Type B pancreatic cell (in vitro differentiated cells): Measurements from ENCODE around the gene MLLT6. TPM values are rescaled to one million over a fixed set of nuclear protein-coding genes. Genes with fewer than 3 reads are reported as not detected.
A peak's percentile ranks its signal among the peaks of the same experiment; 100 is the strongest.

Source experiments
- DNase-seq: peaks from one replicate; pipeline ENCODE4 v3.0.0; 2021; ENCODE audit warnings: mixed read lengths; ENCODE audit not compliant: unreplicated experiment; ENCODE audit errors: extremely low spot score
- H3K27ac Mint-ChIP-seq: 2 replicates; pipeline ENCODE4 v1.8.0; 2021; ENCODE audit warnings: mild to moderate bottlenecking, mixed read lengths
- H3K27me3 Mint-ChIP-seq: 2 replicates; pipeline ENCODE4 v1.8.0; 2021; ENCODE audit warnings: mixed read lengths
- H3K36me3 Mint-ChIP-seq: 2 replicates; pipeline ENCODE4 v1.8.0; 2021; ENCODE audit warnings: mixed read lengths
- H3K4me1 Mint-ChIP-seq: one replicate; pipeline ENCODE4 v1.8.0; 2021; ENCODE audit warnings: mixed read lengths; ENCODE audit not compliant: unreplicated experiment
- H3K4me3 Mint-ChIP-seq: 2 replicates; pipeline ENCODE4 v1.8.0; 2021; ENCODE audit warnings: mild to moderate bottlenecking, mixed read lengths
- H3K9me3 Mint-ChIP-seq: 2 replicates; pipeline ENCODE4 v1.8.0; 2021; ENCODE audit warnings: mixed read lengths
- total RNA-seq: library from RNA; stranded (reverse); gene quantifications from 2 replicates; pipeline ENCODE4 v1.2.1, GENCODE V29; 2021; ENCODE audit warnings: low replicate concordance
- TF ChIP-seq, protein P1 (sequence below): fragments of 200-600 bp; sonication (generic); conservative IDR thresholded peaks from 2 replicates; pipeline ENCODE4 v1.5.0; 2021; ENCODE audit warnings: antibody characterized with exemption, mild to moderate bottlenecking

The MLLT6 gene
- total RNA-seq, 1 donor from 2014 or later = 130 TPM

DNA sequence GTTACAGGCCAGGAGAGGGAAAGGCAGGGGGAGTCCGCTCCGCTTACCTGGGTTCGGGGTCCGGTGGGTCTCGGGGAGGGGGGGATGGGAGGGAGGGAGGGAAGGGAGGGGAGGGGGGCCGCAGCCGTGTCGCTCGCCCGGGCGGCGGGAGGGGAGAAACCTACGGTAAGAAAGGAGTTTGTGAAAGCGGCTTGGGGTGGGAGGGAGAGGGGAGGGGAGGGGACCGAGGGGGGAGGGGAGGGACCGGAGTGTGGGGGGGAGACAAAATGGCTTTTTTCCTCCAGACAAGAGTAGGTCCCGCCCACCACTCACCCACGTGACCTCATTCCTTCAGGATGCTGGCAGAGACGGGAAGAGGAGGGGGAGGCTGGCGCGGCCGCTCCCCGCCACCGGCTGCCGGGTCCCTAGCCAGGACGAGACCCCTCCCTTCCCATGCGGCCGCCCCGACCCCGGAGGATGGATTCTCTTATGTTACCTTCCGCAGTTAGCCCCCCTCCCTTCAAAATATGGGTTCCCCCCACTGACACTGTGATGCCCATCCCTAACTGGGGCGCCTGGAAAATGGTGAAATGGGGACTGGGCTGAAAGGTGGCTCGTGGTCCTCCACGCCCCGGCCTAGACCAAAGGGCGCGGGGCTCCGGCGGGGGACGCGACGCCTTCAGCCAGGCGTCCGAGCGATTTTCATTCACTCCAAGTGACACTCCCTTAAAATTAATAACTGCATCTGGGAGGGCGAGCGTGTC is 43.2 kb downstream of the MLLT6 start, which contains the start of gene PCGF2:
Gene PCGF2 (minus strand): TSS at position 188 of the 743 bp plus-strand sequence. CDS start 7,934 bp downstream, outside the sequence.
- DNase-seq = peak; percentile 91
- TF ChIP-seq, protein P1, sequence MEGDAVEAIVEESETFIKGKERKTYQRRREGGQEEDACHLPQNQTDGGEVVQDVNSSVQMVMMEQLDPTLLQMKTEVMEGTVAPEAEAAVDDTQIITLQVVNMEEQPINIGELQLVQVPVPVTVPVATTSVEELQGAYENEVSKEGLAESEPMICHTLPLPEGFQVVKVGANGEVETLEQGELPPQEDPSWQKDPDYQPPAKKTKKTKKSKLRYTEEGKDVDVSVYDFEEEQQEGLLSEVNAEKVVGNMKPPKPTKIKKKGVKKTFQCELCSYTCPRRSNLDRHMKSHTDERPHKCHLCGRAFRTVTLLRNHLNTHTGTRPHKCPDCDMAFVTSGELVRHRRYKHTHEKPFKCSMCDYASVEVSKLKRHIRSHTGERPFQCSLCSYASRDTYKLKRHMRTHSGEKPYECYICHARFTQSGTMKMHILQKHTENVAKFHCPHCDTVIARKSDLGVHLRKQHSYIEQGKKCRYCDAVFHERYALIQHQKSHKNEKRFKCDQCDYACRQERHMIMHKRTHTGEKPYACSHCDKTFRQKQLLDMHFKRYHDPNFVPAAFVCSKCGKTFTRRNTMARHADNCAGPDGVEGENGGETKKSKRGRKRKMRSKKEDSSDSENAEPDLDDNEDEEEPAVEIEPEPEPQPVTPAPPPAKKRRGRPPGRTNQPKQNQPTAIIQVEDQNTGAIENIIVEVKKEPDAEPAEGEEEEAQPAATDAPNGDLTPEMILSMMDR = no peak
- H3K4me3 Mint-ChIP-seq = peak within 1 kb of the TSS; percentile 99
- H3K4me1 Mint-ChIP-seq = peaks cover 41% of the 10 kb centered on the region
- H3K27ac Mint-ChIP-seq = peak within 1 kb of the TSS; percentile 56
- H3K27me3 Mint-ChIP-seq = peaks cover 13% of the 10 kb centered on the region
- no peaks in the 10 kb centered on the region for H3K9me3 Mint-ChIP-seq
- peaks cover 6% of the 10 kb centered on the region for H3K36me3 Mint-ChIP-seq

DNA sequence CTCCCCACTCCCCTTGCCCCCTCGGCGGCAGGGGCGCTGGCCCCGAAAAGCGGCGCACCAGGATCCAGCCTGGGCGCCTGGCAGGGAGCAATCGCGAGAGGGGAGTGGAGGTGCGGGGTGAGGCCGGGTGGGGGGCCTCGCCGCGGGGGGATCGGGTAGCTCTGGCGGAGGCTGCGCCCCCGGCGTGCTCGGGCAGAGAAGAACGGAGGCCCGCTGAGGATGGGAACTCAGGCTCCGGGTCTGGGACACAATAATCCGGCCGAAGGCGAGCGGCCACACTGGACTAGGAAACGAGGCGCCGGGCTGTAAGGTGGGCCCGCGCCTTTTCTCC is 43.8 kb downstream of the MLLT6 start:
- Mint-ChIP-seq H3K4me1 (peaks cover 40% of the 10 kb centered on the region), H3K36me3 (peaks cover 9% of the 10 kb centered on the region), H3K27me3 (peaks cover 13% of the 10 kb centered on the region), H3K9me3 (no peaks in the 10 kb centered on the region), H3K27ac (no peak overlapping the region), H3K4me3 (peak overlapping the region; percentile 99)
- TF ChIP-seq, protein P1 = no peak
- DNase-seq = no peak

DNA sequence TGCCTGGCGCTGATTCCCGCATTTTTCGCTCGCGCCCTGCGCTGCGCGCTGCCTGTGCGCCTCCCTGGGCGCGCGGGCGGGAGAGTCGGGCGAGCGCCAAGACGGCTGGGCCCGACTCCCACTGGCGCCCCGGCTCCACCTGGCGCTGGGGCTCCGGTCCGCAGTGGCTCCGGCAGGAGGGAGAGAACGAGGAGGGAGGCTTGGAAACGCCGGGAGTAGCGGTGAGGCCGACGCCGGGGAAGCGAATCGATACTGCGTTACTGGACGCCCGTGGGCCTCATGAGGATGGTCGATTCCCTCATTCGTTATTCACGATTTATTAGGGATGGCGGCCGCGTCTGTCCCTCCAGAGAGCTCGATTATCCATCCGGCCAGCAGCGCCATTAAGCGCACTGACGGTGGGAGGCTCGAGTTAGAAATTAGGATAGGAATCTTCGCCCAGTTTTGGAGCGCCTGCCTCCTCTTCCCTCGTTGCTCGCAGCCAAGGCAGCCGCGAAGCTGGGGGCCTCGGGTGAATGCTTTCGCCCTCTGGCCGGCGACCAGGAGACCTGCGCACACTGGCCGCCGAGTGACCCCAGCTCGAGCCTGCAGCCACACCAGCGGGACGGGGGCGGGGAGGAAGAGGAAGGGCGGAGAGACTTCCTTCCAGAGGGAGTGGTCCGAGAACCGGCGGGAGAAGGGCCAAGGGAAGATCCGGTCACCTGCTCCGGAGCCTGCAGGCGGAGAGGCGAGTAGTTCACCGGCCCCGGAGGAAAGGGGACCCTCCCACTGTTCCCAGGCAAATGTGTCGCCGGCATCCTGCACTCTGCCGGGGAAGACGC is 44.4 kb downstream of the MLLT6 start:
- TF ChIP-seq, protein P1 = no peak
- no peaks in the 10 kb centered on the region for H3K9me3 Mint-ChIP-seq
- peaks cover 10% of the 10 kb centered on the region for H3K36me3 Mint-ChIP-seq
- peak overlapping the region; percentile 99 for H3K4me3 Mint-ChIP-seq
- peaks cover 37% of the 10 kb centered on the region for H3K4me1 Mint-ChIP-seq
- peak overlapping the region; percentile 61 for H3K27ac Mint-ChIP-seq
- no peak for DNase-seq
- peaks cover 13% of the 10 kb centered on the region for H3K27me3 Mint-ChIP-seq

DNA sequence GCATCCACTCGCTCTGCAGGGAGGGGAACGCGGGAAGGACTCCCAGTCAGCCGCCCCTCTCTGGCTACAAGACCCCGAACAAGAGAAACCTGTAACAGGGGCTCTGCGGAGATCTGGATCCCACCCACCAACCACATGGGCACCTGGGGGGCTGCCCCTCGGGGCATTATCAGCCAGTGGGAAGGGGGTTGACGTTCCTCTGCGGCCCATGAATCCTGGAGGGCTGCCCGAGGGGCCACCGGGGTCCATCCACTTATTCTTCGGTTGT is 44.9 kb downstream of the MLLT6 start:
- peaks cover 33% of the 10 kb centered on the region for H3K4me1 Mint-ChIP-seq
- TF ChIP-seq, protein P1 = no peak
- H3K36me3 Mint-ChIP-seq = peaks cover 10% of the 10 kb centered on the region
- H3K27me3 Mint-ChIP-seq = peaks cover 13% of the 10 kb centered on the region
- no peaks in the 10 kb centered on the region for H3K9me3 Mint-ChIP-seq
- H3K4me3 Mint-ChIP-seq = peak overlapping the region; percentile 99
- no peak for DNase-seq
- H3K27ac Mint-ChIP-seq = peak overlapping the region; percentile 61

DNA sequence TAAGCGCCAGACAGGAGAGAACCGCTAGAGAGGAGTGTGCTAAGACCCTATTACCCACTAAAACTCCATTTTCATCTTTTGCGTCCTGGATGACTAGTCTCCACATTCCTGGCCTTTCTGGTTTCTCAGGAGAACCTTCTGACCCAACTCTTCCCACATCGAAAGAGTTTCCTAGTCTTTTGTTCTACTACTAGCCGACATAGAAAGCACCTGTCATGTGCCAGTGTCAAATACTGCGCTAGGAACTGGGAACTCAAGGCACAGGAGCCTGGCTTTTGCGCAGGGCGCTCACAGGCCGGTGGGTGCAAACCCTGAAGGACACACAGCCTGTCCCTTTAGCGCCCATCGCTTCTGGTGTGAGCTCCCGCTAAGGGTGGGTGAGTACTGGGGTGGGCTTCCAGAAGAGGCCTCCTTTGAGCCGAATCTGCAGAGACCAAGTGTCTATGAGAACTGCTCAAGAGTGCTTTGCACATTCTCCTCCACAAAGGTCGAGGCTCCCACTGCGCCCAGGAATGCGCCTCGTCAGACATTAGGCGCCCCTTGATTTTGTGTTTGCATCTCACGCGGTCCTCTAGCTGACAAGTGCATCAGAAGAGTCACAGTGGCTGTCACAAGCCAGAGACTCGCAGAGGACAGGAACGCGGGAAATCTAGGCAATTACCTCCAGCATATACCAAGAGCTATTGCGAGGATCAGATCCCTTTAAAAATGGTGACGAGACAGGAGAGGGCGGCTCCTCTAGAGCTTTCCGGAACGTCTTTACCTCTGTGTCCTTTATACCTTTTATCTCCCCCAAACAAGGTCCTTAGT is 45.4 kb downstream of the MLLT6 start:
- TF ChIP-seq, protein P1 = no peak
- peaks cover 32% of the 10 kb centered on the region for H3K4me1 Mint-ChIP-seq
- H3K27ac Mint-ChIP-seq = peak overlapping the region; percentile 90
- H3K9me3 Mint-ChIP-seq = no peaks in the 10 kb centered on the region
- H3K4me3 Mint-ChIP-seq = peak overlapping the region; percentile 99
- H3K36me3 Mint-ChIP-seq = peaks cover 10% of the 10 kb centered on the region
- DNase-seq = no peak
- peaks cover 13% of the 10 kb centered on the region for H3K27me3 Mint-ChIP-seq
